GM18498 (cell line): ENCODE measurements around the gene ZBTB25.

Experiments
- ATAC-seq: cut with Tn5 transposase; IDR thresholded peaks from one replicate; pipeline ENCODE4 v1.9.1; 2021; ENCODE audit warnings: mild to moderate bottlenecking, moderate library complexity; ENCODE audit not compliant: unreplicated experiment

Gene ZBTB25

DNA sequence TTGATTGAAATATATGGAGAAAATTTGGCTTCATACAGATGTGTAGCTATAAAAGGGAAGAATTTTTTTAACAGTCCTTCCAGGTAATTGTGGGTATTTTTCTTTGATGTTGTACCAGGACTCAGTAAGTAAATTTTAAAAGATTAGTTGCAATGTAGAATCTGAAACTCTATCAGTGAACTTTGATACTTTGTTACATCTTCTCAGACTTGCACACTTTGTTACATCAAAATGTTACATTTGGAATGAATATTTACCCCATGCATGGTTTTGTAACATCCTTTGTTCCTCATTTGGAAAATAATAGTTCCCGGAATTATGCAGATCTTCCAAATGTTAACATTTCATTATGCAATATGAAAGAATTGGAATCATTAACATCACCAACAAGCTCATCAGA lies 101.7 kb downstream of the ZBTB25 start:
- ATAC-seq = no peak

DNA sequence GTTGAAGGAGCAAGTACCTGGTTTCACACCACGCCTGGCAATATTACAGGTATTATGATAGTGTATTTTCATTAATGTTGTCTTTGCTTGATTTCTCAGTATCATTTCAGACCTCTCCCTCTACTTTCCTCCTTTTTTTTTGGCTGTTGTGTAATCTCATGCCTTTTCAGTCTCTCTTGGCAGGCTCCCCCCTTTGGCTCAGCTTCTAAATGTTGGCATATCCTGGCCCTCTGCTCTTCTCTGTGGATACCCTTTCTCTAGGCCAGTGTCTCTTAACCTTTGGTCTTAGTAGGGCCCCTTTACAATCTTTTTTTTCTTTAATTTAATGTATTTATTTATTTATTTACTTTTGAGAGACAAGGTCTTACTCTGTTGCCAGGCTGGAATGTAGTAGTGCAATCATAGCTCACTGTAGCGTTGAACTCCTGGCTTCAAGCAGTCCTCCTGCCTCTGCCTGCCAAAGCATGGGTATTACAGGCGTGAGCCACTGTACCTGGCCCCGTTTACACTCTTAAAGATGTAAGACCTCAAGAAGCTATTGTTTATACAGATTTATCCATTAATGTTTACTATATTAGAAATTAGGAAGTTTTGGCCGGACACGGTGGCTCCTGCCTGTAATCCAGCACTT lies 102.7 kb downstream of the ZBTB25 start:
- ATAC-seq = no peak
